SJSA1 (cell line): ENCODE results near the gene SLC39A7. TPM values are rescaled to one million over a fixed set of nuclear protein-coding genes. Genes with fewer than 3 reads are reported as not detected.

ENCODE experiments used
- DNase-seq, 2 experiments: peaks; one replicate each; pipeline ENCODE4 v3.0.0-alpha.2; 2015 to 2020; ENCODE audit warnings: low spot score in 2 of 2, low read depth in 1 of 2
- H3K27ac ChIP-seq: fragments of 250-450 bp; sonication (Bioruptor Pico); 2 replicates; pipeline ENCODE4 v1.5.1; 2020; ENCODE audit warnings: mild to moderate bottlenecking, moderate library complexity
- H3K27me3 ChIP-seq: fragments of 250-450 bp; sonication (Bioruptor Pico); replicated peaks from 2 replicates; pipeline ENCODE4 v1.5.1; 2020; ENCODE audit warnings: mild to moderate bottlenecking, moderate library complexity
- H3K36me3 ChIP-seq: fragments of 250-450 bp; sonication (Bioruptor Pico); 2 replicates; pipeline ENCODE4 v1.5.1; 2020; ENCODE audit warnings: mild to moderate bottlenecking
- H3K4me1 ChIP-seq: fragments of 250-450 bp; sonication (Bioruptor Pico); replicated peaks from 2 replicates; pipeline ENCODE4 v1.6.1; 2021; ENCODE audit warnings: mild to moderate bottlenecking
- H3K4me3 ChIP-seq: fragments of 250-450 bp; sonication (Bioruptor Pico); 2 replicates; pipeline ENCODE4 v1.5.1; 2020; ENCODE audit warnings: mild to moderate bottlenecking
- H3K9me3 ChIP-seq: fragments of 250-450 bp; sonication (Bioruptor Pico); replicated peaks from 2 replicates; pipeline ENCODE4 v1.5.1; 2020; ENCODE audit warnings: mild to moderate bottlenecking
- total RNA-seq: library from RNA; depleted of rRNA; stranded (reverse); fragments of >200 nt; shearing (Covaris generic); gene quantifications from 2 replicates; pipeline ENCODE4 v1.2.3, GENCODE V29; 2014

Gene SLC39A7
- total RNA-seq, 1 experiment from 2014 or later: 122 TPM

DNA sequence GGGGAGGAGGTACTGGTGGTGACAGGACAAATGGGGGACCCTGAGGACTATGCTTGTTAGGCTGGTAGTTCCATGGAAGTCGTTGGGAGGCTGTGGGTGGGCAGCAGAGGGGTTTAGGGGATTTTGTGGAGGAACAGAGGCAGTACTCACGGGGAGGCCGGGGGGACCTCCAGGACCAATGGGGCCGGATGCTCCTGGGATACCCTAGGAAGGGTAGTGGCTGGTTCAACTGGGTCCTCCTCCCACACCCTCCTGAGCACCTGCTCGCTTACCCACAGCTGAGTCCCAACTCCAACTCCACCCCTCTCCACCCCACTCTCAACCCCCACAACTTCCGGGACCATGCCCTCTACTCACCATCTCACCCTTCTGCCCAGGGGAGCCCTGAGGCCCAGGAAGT is 34.3 kb upstream of the SLC39A7 start:
- Histone ChIP-seq H3K4me3 (no peak overlapping the region), H3K27me3 (no peaks in the 10 kb centered on the region), H3K9me3 (no peaks in the 10 kb centered on the region), H3K27ac (no peak overlapping the region), H3K4me1 (peaks cover 7% of the 10 kb centered on the region), H3K36me3 (no peaks in the 10 kb centered on the region)
- DNase-seq: no peak

DNA sequence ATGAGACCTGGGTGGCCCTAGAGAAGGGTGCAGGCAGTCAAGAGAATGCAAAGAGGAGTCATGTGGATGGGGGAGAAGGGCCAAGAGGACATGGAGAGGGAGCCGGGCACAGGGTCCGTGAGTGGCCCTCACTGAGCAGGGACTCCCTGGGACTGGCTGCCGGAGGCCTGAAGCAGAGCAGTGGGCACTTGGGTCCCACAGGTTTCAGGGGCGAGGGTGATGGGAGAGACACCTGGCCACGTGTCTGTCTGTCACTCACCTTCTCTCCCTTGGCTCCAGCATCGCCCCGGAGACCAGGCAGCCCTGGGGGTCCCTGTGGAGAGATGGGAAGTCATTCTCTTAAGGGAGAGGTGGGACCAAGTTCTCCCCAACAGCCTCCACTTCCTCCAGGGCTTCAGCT is 33.9 kb upstream of the SLC39A7 start:
- Histone ChIP-seq H3K4me3 (no peak overlapping the region), H3K27me3 (no peaks in the 10 kb centered on the region), H3K36me3 (no peaks in the 10 kb centered on the region), H3K4me1 (peaks cover 2% of the 10 kb centered on the region), H3K27ac (no peak overlapping the region), H3K9me3 (no peaks in the 10 kb centered on the region)
- no peak for DNase-seq

GRCh38 chr6:33167374-33168283 is 33.0 kb upstream of the SLC39A7 start:
- Histone ChIP-seq H3K27ac (no peak overlapping the region), H3K4me3 (no peak overlapping the region), H3K4me1 (no peaks in the 10 kb centered on the region), H3K27me3 (no peaks in the 10 kb centered on the region), H3K36me3 (no peaks in the 10 kb centered on the region), H3K9me3 (no peaks in the 10 kb centered on the region)
- no peak for DNase-seq

DNA sequence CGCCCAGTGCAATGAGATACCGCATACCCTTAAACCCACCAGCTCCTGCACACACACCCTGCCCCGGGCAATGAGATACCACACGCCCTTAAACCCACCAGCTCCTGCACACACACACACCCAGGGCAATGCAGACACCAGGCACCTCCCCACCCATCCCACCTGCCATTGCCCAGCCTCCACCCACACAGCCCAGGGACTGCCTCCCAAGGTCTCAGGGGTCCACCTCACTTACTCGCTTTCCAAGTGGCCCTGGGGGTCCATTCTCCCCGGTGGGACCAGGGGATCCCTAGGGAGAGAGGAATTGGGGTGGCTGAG is 32.4 kb upstream of the SLC39A7 start:
- H3K27me3 ChIP-seq: no peaks in the 10 kb centered on the region
- H3K36me3 ChIP-seq: no peaks in the 10 kb centered on the region
- no peaks in the 10 kb centered on the region for H3K4me1 ChIP-seq
- no peak for DNase-seq
- H3K27ac ChIP-seq: no peak overlapping the region
- H3K9me3 ChIP-seq: no peaks in the 10 kb centered on the region
- no peak overlapping the region for H3K4me3 ChIP-seq

GRCh38 chr6:33168639-33169038 is 32.0 kb upstream of the SLC39A7 start:
- Histone ChIP-seq H3K27ac (no peak overlapping the region), H3K36me3 (no peaks in the 10 kb centered on the region), H3K27me3 (no peaks in the 10 kb centered on the region), H3K4me3 (no peak overlapping the region), H3K4me1 (no peaks in the 10 kb centered on the region), H3K9me3 (no peaks in the 10 kb centered on the region)
- no peak for DNase-seq

GRCh38 chr6:33169291-33170175 is 31.1 kb upstream of the SLC39A7 start:
- H3K4me1 ChIP-seq: no peaks in the 10 kb centered on the region
- no peak overlapping the region for H3K27ac ChIP-seq
- no peak for DNase-seq
- H3K9me3 ChIP-seq: no peaks in the 10 kb centered on the region
- no peaks in the 10 kb centered on the region for H3K36me3 ChIP-seq
- no peaks in the 10 kb centered on the region for H3K27me3 ChIP-seq
- H3K4me3 ChIP-seq: no peak overlapping the region

GRCh38 chr6:33170176-33171015 is 30.3 kb upstream of the SLC39A7 start:
- no peaks in the 10 kb centered on the region for H3K36me3 ChIP-seq
- no peak overlapping the region for H3K4me3 ChIP-seq
- no peak for DNase-seq
- H3K9me3 ChIP-seq: no peaks in the 10 kb centered on the region
- H3K27ac ChIP-seq: no peak overlapping the region
- H3K4me1 ChIP-seq: no peaks in the 10 kb centered on the region
- H3K27me3 ChIP-seq: no peaks in the 10 kb centered on the region

DNA sequence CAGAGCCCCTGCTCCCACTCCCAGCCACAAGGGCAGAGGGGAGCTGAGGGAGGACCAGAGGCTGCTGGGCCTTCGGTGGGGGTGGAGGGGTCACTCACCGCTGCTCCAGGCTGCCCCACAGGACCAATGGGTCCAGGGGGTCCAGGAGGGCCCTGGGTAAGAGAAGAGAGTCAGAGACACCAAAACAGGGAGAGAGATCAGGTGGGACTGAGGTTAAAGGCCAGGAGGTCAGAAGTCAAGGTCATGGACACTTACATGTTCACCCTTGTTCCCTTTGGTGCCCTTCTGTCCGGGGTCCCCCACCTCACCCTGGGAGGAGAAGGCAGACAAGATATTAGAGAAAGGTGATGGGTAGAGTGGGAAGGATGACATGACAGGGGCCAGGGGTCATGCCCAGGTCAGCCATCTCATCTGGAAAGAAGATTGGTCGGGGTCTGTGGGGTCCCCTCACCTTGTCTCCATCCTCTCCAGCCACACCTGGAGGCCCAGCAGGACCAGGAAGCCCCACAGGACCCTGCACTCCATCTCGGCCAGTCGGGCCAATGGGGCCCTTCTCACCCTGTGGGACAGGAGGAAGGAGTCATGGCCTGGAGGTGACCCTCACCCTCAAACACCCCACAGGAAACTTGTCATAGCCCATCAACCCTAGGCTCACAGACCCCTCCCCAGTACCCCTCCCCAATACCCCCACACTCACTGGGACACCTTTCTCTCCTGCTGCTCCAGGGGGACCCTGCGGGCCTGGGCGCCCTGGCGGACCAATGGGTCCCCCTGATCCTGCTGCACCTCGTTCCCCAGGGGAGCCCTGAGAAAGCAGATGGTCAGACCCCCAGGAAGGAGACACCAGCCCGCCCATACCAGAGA is 29.4 kb upstream of the SLC39A7 start:
- Histone ChIP-seq H3K27me3 (no peaks in the 10 kb centered on the region), H3K27ac (no peak overlapping the region), H3K36me3 (no peaks in the 10 kb centered on the region), H3K9me3 (no peaks in the 10 kb centered on the region), H3K4me1 (no peaks in the 10 kb centered on the region), H3K4me3 (no peak overlapping the region)
- no peak for DNase-seq

- no peak for DNase-seq
- Histone ChIP-seq H3K36me3 (no peaks in the 10 kb centered on the region), H3K9me3 (no peaks in the 10 kb centered on the region), H3K27ac (no peak overlapping the region), H3K4me3 (no peak overlapping the region), H3K4me1 (no peaks in the 10 kb centered on the region), H3K27me3 (no peaks in the 10 kb centered on the region)
These were observed 28.6 kb upstream of the SLC39A7 start for GRCh38 chr6:33171880-33172687.

GRCh38 chr6:33172688-33173534 is 27.8 kb upstream of the SLC39A7 start:
- no peaks in the 10 kb centered on the region for H3K27me3 ChIP-seq
- no peaks in the 10 kb centered on the region for H3K36me3 ChIP-seq
- no peaks in the 10 kb centered on the region for H3K4me1 ChIP-seq
- H3K4me3 ChIP-seq: no peak overlapping the region
- DNase-seq: no peak
- no peak overlapping the region for H3K27ac ChIP-seq
- no peaks in the 10 kb centered on the region for H3K9me3 ChIP-seq

GRCh38 chr6:33173535-33174180 is 27.0 kb upstream of the SLC39A7 start:
- no peak overlapping the region for H3K27ac ChIP-seq
- H3K4me1 ChIP-seq: no peaks in the 10 kb centered on the region
- no peak overlapping the region for H3K4me3 ChIP-seq
- no peaks in the 10 kb centered on the region for H3K27me3 ChIP-seq
- DNase-seq: no peak
- H3K36me3 ChIP-seq: no peaks in the 10 kb centered on the region
- H3K9me3 ChIP-seq: no peaks in the 10 kb centered on the region
